GM23338 (cell line): ENCODE measurements around the gene CH25H. TPM values are rescaled to one million over a fixed set of nuclear protein-coding genes. Genes with fewer than 3 reads are reported as not detected.

Source experiments
- ATAC-seq: fragments of 200-7000 bp; cut with Tn5 transposase; 3 replicates; pipeline ENCODE4 v1.9.1; 2020
- DNase-seq: peaks from one replicate; pipeline ENCODE4 v3.0.0-alpha.2; 2015; ENCODE audit warnings: low spot score
- H2AFZ ChIP-seq: fragments of 200-600 bp; sonication (generic); 2 replicates; pipeline ENCODE4 v1.8.0; 2016; ENCODE audit warnings: antibody characterized with exemption, mild to moderate bottlenecking, moderate library complexity
- H3F3A ChIP-seq: fragments of 200-600 bp; sonication (generic); replicated peaks from 2 replicates; pipeline ENCODE4 v1.8.0; 2017; ENCODE audit warnings: antibody characterized with exemption, mixed run types, low read depth
- H3K27ac ChIP-seq: fragments of 200-600 bp; sonication (generic); 2 replicates; pipeline ENCODE4 v1.6.1; 2016; ENCODE audit warnings: low read depth
- H3K27me3 ChIP-seq: fragments of 200-600 bp; sonication (generic); 2 replicates; pipeline ENCODE4 v1.8.0; 2016; ENCODE audit warnings: mild to moderate bottlenecking, mixed run types, moderate library complexity; ENCODE audit not compliant: insufficient read depth
- H3K36me3 ChIP-seq: fragments of 200-600 bp; sonication (generic); 2 replicates; pipeline ENCODE4 v1.8.0; 2016; ENCODE audit warnings: mild to moderate bottlenecking; ENCODE audit not compliant: insufficient read depth
- H3K4me1 ChIP-seq: fragments of 200-600 bp; sonication (generic); 2 replicates; pipeline ENCODE4 v1.8.0; 2016; ENCODE audit warnings: mild to moderate bottlenecking, moderate library complexity; ENCODE audit not compliant: insufficient read depth
- H3K4me2 ChIP-seq: fragments of 200-600 bp; sonication (generic); 2 replicates; pipeline ENCODE4 v1.7.1; 2017; ENCODE audit warnings: mixed run types
- H3K4me3 ChIP-seq: fragments of 200-600 bp; sonication (generic); 2 replicates; pipeline ENCODE4 v1.6.1; 2016; ENCODE audit warnings: mixed run types
- H3K79me2 ChIP-seq: fragments of 200-600 bp; sonication (generic); replicated peaks from 2 replicates; pipeline ENCODE4 v1.8.0; 2017; ENCODE audit warnings: mild to moderate bottlenecking; ENCODE audit not compliant: insufficient read depth
- H3K9me2 ChIP-seq: fragments of 200-600 bp; sonication (generic); 2 replicates; pipeline ENCODE4 v1.8.0; 2017; ENCODE audit not compliant: insufficient read depth
- H4K20me1 ChIP-seq: fragments of 200-600 bp; sonication (generic); replicated peaks from 2 replicates; pipeline ENCODE4 v1.8.0; 2017; ENCODE audit warnings: mild to moderate bottlenecking; ENCODE audit not compliant: insufficient read depth
- H3K27ac Mint-ChIP-seq: 2 replicates; pipeline ENCODE4 v1.8.0; 2020; ENCODE audit warnings: inconsistent platforms, mild to moderate bottlenecking, moderate library complexity, mixed read lengths
- H3K27me3 Mint-ChIP-seq: 3 replicates; pipeline ENCODE4 v1.8.0; 2022; ENCODE audit warnings: low read depth, mild to moderate bottlenecking, moderate library complexity, mixed read lengths, inconsistent platforms; ENCODE audit not compliant: insufficient read depth, poor library complexity
- H3K36me3 Mint-ChIP-seq: 3 replicates; pipeline ENCODE4 v1.8.0; 2021; ENCODE audit warnings: low read depth, mild to moderate bottlenecking, inconsistent platforms, moderate library complexity, mixed read lengths
- H3K4me1 Mint-ChIP-seq: 3 replicates; pipeline ENCODE4 v1.8.0; 2020; ENCODE audit warnings: mild to moderate bottlenecking, inconsistent platforms, mixed read lengths
- H3K4me3 Mint-ChIP-seq: 3 replicates; pipeline ENCODE4 v1.8.0; 2021; ENCODE audit warnings: moderate library complexity, mild to moderate bottlenecking, inconsistent platforms, mixed read lengths
- H3K9me3 Mint-ChIP-seq: 3 replicates; pipeline ENCODE4 v1.8.0; 2020; ENCODE audit warnings: moderate library complexity, mild to moderate bottlenecking, inconsistent platforms, mixed read lengths
- CTCF ChIP-seq, 2 experiments: fragments of 200-600 bp in 1 of 2; sonication (generic) in 1 of 2; conservative IDR thresholded peaks; 2 replicates each; pipeline versions ENCODE4 v1.5.1 to v1.6.1; 2016 to 2017; ENCODE audit warnings: antibody characterized with exemption in 2 of 2, low read depth in 2 of 2, mild to moderate bottlenecking in 2 of 2, moderate library complexity in 1 of 2
- ETS1 ChIP-seq: IDR thresholded peaks from 2 replicates; pipeline ENCODE4 v1.6.1; 2016; ENCODE audit warnings: antibody characterized with exemption
- EZH2 ChIP-seq: fragments of 200-600 bp; sonication (generic); IDR thresholded peaks from one replicate; pipeline ENCODE4 v1.8.0; 2017; ENCODE audit warnings: antibody characterized with exemption, mild to moderate bottlenecking, low read depth; ENCODE audit not compliant: unreplicated experiment
- JUNB ChIP-seq: IDR thresholded peaks from one replicate; pipeline ENCODE4 v1.6.1; 2016; ENCODE audit warnings: antibody characterized with exemption; ENCODE audit not compliant: unreplicated experiment
- POLR2AphosphoS5 ChIP-seq: IDR thresholded peaks from 2 replicates; pipeline ENCODE4 v1.6.1; 2016; ENCODE audit warnings: antibody characterized with exemption, low read depth
- polyA plus RNA-seq: library from polyadenylated mRNA; unstranded; fragments of >200 nt; fragmentation: Nextera tagmentation; extraction: Ambion mirVana; gene quantifications from 2 replicates; pipeline ENCODE4 v1.2.1, GENCODE V29; 2016
- total RNA-seq: library from RNA; depleted of rRNA; stranded (reverse); fragments of >200 nt; shearing (Covaris generic); gene quantifications from 2 replicates; pipeline ENCODE4 v1.2.3, GENCODE V29; 2014
- TF ChIP-seq, protein P1 (sequence below): IDR thresholded peaks from one replicate; pipeline ENCODE4 v1.6.1; 2018; ENCODE audit warnings: antibody characterized with exemption; ENCODE audit not compliant: unreplicated experiment

Gene CH25H
- total and polyA plus RNA-seq, 2 experiments from 2014 or later, result 1.3 to 1.7 TPM

GRCh38 chr10:89251409-89252224, 44.5 kb upstream of the CH25H start, which contains the start of gene LIPA:
LIPA (minus strand) TSS chr10:89251775; CDS start chr10:89247648, 4,127 bp downstream.
- Histone ChIP-seq H3K4me2 (peak within 1 kb of the TSS; percentile 96), H3K4me1 (peaks cover 4% of the 10 kb centered on the region), H4K20me1 (no peaks in the 10 kb centered on the region; the same call in 1 of the 2 replicates), H3F3A (no peaks in the 10 kb centered on the region), H2AFZ (peak within 1 kb of the TSS; percentile 87), H3K9me2 (0 out of 2 replicates have a peak, but pooled peaks cover 7% of the 10 kb centered on the region), H3K27ac (no peak within 1 kb of the TSS), H3K27me3 (no peaks in the 10 kb centered on the region), H3K36me3 (no peaks in the 10 kb centered on the region), H3K4me3 (peak within 1 kb of the TSS; percentile 85), H3K79me2 (peaks cover 28% of the 10 kb centered on the region)
- Mint-ChIP-seq H3K27ac (no peak within 1 kb of the TSS), H3K9me3 (peaks cover 33% of the 10 kb centered on the region), H3K4me3 (peak within 1 kb of the TSS; percentile 81), H3K4me1 (peaks cover 6% of the 10 kb centered on the region; the same call in 2 of the 3 replicates), H3K36me3 (peaks cover 28% of the 10 kb centered on the region), H3K27me3 (peaks cover 12% of the 10 kb centered on the region)
- peak; percentile 99 for DNase-seq
- TF ChIP-seq POLR2AphosphoS5 (peak; percentile 95), ETS1 (peak; percentile 40; the same call in 1 of the 2 replicates), CTCF (conservative IDR thresholded peaks at IDR 0.05; ENCODE audit: low read depth in 2 of 2) (no peak)
- ATAC-seq, result peak; percentile 98

GRCh38 chr10:89250865-89251408, 43.8 kb upstream of the CH25H start:
- 0 out of 2 replicates have a peak, but pooled peaks cover 3% of the 10 kb centered on the region for H3K9me2 ChIP-seq
- Mint-ChIP-seq H3K27me3 (peaks cover 12% of the 10 kb centered on the region), H3K9me3 (peaks cover 33% of the 10 kb centered on the region), H3K4me3 (peak overlapping the region; percentile 81), H3K4me1 (peaks cover 8% of the 10 kb centered on the region), H3K36me3 (peaks cover 28% of the 10 kb centered on the region), H3K27ac (no peak overlapping the region)
- ATAC-seq (peak; percentile 42), DNase-seq (peak; percentile 36)
- H3F3A ChIP-seq, result no peaks in the 10 kb centered on the region
- no peaks in the 10 kb centered on the region for H3K36me3 ChIP-seq
- peak overlapping the region; percentile 87 for H2AFZ ChIP-seq
- H3K4me2 ChIP-seq, result peak overlapping the region; percentile 96
- H4K20me1 ChIP-seq, result no peaks in the 10 kb centered on the region; the same call in 1 of the 2 replicates
- H3K27ac ChIP-seq, result no peak overlapping the region
- H3K27me3 ChIP-seq, result no peaks in the 10 kb centered on the region
- peaks cover 10% of the 10 kb centered on the region for H3K4me1 ChIP-seq
- peak overlapping the region; percentile 85 for H3K4me3 ChIP-seq
- peaks cover 28% of the 10 kb centered on the region for H3K79me2 ChIP-seq
- TF ChIP-seq POLR2AphosphoS5 (no peak), EZH2 (no peak), JUNB (no peak), ETS1 (no peak)
- TF ChIP-seq, protein P1, sequence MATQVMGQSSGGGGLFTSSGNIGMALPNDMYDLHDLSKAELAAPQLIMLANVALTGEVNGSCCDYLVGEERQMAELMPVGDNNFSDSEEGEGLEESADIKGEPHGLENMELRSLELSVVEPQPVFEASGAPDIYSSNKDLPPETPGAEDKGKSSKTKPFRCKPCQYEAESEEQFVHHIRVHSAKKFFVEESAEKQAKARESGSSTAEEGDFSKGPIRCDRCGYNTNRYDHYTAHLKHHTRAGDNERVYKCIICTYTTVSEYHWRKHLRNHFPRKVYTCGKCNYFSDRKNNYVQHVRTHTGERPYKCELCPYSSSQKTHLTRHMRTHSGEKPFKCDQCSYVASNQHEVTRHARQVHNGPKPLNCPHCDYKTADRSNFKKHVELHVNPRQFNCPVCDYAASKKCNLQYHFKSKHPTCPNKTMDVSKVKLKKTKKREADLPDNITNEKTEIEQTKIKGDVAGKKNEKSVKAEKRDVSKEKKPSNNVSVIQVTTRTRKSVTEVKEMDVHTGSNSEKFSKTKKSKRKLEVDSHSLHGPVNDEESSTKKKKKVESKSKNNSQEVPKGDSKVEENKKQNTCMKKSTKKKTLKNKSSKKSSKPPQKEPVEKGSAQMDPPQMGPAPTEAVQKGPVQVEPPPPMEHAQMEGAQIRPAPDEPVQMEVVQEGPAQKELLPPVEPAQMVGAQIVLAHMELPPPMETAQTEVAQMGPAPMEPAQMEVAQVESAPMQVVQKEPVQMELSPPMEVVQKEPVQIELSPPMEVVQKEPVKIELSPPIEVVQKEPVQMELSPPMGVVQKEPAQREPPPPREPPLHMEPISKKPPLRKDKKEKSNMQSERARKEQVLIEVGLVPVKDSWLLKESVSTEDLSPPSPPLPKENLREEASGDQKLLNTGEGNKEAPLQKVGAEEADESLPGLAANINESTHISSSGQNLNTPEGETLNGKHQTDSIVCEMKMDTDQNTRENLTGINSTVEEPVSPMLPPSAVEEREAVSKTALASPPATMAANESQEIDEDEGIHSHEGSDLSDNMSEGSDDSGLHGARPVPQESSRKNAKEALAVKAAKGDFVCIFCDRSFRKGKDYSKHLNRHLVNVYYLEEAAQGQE, result no peak
